Loucy (cell line): Measurements from ENCODE around the gene TEX14.

Experiments
- CTCF ChIP-seq: fragments of 200-600 bp; sonication (generic); conservative IDR thresholded peaks from 2 replicates; pipeline ENCODE4 v1.5.1; 2014; ENCODE audit warnings: mild to moderate bottlenecking, antibody characterized with exemption, low read length
- EZH2phosphoT487 ChIP-seq: fragments of 200-600 bp; IDR thresholded peaks from 2 replicates; pipeline ENCODE4 v1.6.1; 2018; ENCODE audit warnings: antibody characterized with exemption, mild to moderate bottlenecking, moderate library complexity, borderline replicate concordance

DNA sequence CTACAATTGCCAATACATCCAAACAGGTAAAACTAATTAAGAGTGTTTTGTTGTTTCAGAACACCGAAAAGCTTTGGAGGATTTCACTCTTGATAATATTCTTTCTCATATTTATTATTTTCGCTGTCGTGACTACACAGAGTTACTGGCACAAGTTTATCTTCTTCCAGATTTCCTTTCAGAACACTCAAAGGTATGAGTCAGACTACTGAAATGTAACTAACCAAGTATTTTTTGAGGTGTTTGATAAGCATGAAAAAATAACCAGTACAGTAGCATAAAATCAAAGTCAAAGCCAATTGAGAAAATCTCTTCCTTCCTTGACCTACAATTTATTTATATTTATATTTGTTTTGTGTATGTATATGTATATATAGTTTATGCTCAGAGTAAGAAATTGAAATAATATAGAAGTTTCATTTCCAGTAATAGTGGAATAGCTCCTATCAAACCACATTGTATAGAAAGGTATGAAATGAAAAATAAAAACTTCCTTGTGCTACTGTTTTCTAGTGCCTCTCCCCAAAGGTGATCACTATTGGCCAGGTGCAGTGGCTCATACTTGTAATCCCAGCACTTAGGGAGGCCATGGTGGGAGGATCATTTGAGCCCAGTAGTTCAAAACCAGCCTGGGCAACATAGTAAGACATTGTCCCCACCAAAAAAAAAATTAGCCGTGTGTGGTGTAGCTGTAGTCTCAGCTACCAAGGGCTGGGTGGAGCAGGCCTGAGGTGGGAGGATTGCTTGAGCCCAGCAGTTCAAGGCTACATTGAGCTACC is 11.5 kb upstream of the TEX14 start:
- TF ChIP-seq CTCF (no peak), EZH2phosphoT487 (no peak)
